ENCODE results near the gene SMIM41.

DNA sequence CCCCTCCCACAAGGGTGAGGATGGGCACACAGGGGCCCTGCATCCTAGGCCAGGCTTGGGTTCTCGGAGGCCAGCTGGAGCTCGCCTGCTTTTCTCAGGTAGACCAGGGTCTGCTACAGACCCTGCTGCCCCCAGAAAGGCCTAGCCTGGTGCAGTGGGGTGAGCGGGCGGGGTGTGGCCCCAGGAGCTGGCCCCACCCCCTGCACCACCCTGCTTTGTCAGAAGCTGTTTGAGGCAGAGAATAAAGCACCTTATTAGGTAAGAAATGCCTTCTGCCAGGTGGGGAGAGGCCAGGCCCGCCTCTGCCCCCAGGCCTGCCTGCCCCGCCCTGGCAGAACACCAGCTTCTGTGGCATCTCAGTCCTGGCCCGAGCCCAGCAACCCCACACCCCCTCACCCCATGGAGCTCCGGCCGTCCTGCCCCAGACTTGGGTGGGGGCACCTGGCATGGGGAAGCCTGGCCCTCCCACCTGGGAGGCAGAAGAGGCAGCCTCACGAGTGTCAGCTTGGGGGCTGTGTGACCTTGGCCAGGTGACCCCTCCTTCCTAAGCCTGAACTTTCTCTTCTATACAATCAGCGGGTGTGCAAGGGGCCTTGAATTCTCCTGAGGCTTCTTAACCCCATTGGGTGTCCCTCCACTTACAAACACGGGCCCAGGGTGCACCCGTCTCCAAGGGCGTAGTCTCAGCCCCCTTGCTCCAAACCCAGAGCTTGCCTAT, 69.1 kb downstream of the SMIM41 start:
- TF ChIP-seq, protein P1, sequence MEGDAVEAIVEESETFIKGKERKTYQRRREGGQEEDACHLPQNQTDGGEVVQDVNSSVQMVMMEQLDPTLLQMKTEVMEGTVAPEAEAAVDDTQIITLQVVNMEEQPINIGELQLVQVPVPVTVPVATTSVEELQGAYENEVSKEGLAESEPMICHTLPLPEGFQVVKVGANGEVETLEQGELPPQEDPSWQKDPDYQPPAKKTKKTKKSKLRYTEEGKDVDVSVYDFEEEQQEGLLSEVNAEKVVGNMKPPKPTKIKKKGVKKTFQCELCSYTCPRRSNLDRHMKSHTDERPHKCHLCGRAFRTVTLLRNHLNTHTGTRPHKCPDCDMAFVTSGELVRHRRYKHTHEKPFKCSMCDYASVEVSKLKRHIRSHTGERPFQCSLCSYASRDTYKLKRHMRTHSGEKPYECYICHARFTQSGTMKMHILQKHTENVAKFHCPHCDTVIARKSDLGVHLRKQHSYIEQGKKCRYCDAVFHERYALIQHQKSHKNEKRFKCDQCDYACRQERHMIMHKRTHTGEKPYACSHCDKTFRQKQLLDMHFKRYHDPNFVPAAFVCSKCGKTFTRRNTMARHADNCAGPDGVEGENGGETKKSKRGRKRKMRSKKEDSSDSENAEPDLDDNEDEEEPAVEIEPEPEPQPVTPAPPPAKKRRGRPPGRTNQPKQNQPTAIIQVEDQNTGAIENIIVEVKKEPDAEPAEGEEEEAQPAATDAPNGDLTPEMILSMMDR (IDR thresholded peaks at IDR 0.05): no peak
- TF ChIP-seq POLR2A (IDR thresholded peaks at IDR 0.05; ENCODE audit: low read depth): no peak
